BLaER1 treated with 17β-estradiol and CSF1 and Interleukin-3, amounts not matched to agents 10 nM and 100 nM (cell line): ENCODE data around the gene SLX4IP.

Experiments used
- H3K27ac ChIP-seq, 11 experiments: shearing (Covaris generic); formaldehyde crosslinking; 2 replicates each; pipeline ENCODE4 v1.8.1; 2022
- H3K27me3 ChIP-seq, 11 experiments: shearing (Covaris generic); formaldehyde crosslinking; 2 replicates each; pipeline ENCODE4 v1.8.1; 2022
- H3K36me3 ChIP-seq, 11 experiments: shearing (Covaris generic); formaldehyde crosslinking; 2 replicates each; pipeline ENCODE4 v1.8.1; 2022
- H3K4me1 ChIP-seq, 10 experiments: shearing (Covaris generic); formaldehyde crosslinking; 2 replicates each; pipeline ENCODE4 v1.8.1; 2022
- H3K4me2 ChIP-seq, 11 experiments: shearing (Covaris generic); formaldehyde crosslinking; 2 replicates each; pipeline ENCODE4 v1.8.1; 2022
- H3K4me3 ChIP-seq, 10 experiments: shearing (Covaris generic); formaldehyde crosslinking; 2 replicates each; pipeline ENCODE4 v1.8.1; 2022
- H3K9ac ChIP-seq, 11 experiments: shearing (Covaris generic); formaldehyde crosslinking; 2 replicates each; pipeline ENCODE4 v1.8.1; 2022
- H3K9me3 ChIP-seq, 11 experiments: shearing (Covaris generic); formaldehyde crosslinking; replicated peaks in 1 of 11; 2 replicates each; pipeline ENCODE4 v1.8.1; 2022
- H4K20me1 ChIP-seq, 11 experiments: shearing (Covaris generic); formaldehyde crosslinking; 2 replicates each; pipeline ENCODE4 v1.8.1; 2022
- Cebpa-rat ChIP-seq, 11 experiments: shearing (Covaris generic); IDR thresholded peaks; 2 replicates each; pipeline ENCODE4 v1.8.1; 2022

The SLX4IP gene

GRCh38 chr20:10668677-10669368 is 233.7 kb downstream of the SLX4IP start:
- H3K4me3 ChIP-seq = no peak overlapping the region
- peaks cover 27 to 55% (median 49%) of the 10 kb centered on the region in 10 experiments for H3K4me1 ChIP-seq
- H3K9me3 ChIP-seq = no peaks in the 10 kb centered on the region
- no peak overlapping the region for H3K9ac ChIP-seq
- peaks cover 0 to 28% (median 0%) of the 10 kb centered on the region in 11 experiments; a peak in 6 of 22 replicates for H3K36me3 ChIP-seq
- H3K27me3 ChIP-seq = peaks cover 0 to 31% (median 25%) of the 10 kb centered on the region in 11 experiments; a peak in 19 of 22 replicates
- peaks cover 0 to 70% (median 12%) of the 10 kb centered on the region in 11 experiments; a peak in 14 of 22 replicates for H4K20me1 ChIP-seq
- no peak overlapping the region for H3K27ac ChIP-seq
- TF ChIP-seq Cebpa-rat (IDR thresholded peaks at IDR 0.05) = peak in 1 of 11 experiments; percentile 38; a peak in 1 of 22 replicates
- peak overlapping the region in 9 of 11 experiments; percentile 3 to 100 (median 93); a peak in 16 of 22 replicates for H3K4me2 ChIP-seq

GRCh38 chr20:10669843-10670446 is 234.8 kb downstream of the SLX4IP start:
- Histone ChIP-seq H3K27me3 (peaks cover 0 to 42% (median 33%) of the 10 kb centered on the region in 11 experiments; a peak in 19 of 22 replicates), H3K4me1 (peaks cover 28 to 60% (median 54%) of the 10 kb centered on the region in 10 experiments), H3K9ac (peak overlapping the region in 2 of 11 experiments; percentile 64 to 71; a peak in 4 of 22 replicates), H3K27ac (peak overlapping the region in 3 of 11 experiments; percentile 76 to 84 (median 83); a peak in 3 of 22 replicates), H4K20me1 (peaks cover 0 to 59% (median 12%) of the 10 kb centered on the region in 11 experiments; a peak in 14 of 22 replicates), H3K4me3 (peak overlapping the region in 6 of 10 experiments; percentile 68 to 78 (median 74); a peak in 7 of 20 replicates), H3K36me3 (peaks cover 0 to 25% (median 0%) of the 10 kb centered on the region in 11 experiments; a peak in 6 of 22 replicates), H3K9me3 (no peaks in the 10 kb centered on the region), H3K4me2 (peak overlapping the region; percentile 93 to 100 (median 98))
- TF ChIP-seq Cebpa-rat (IDR thresholded peaks at IDR 0.05) = no peak

- Histone ChIP-seq H4K20me1 (peaks cover 0 to 52% (median 12%) of the 10 kb centered on the region in 11 experiments; a peak in 14 of 22 replicates), H3K4me1 (peaks cover 33 to 65% (median 58%) of the 10 kb centered on the region in 10 experiments), H3K9me3 (no peaks in the 10 kb centered on the region), H3K27me3 (peaks cover 3 to 49% (median 40%) of the 10 kb centered on the region in 11 experiments; a peak in 19 of 22 replicates), H3K9ac (peak overlapping the region in 10 of 11 experiments; percentile 40 to 85 (median 70); a peak in 19 of 22 replicates), H3K4me3 (peak overlapping the region; percentile 31 to 78 (median 71); a peak in 17 of 20 replicates), H3K27ac (peak overlapping the region in 10 of 11 experiments; percentile 25 to 86 (median 71); a peak in 20 of 22 replicates), H3K36me3 (peaks cover 0 to 24% (median 0%) of the 10 kb centered on the region in 11 experiments; a peak in 6 of 22 replicates), H3K4me2 (peak overlapping the region; percentile 93 to 100 (median 98))
- TF ChIP-seq Cebpa-rat (IDR thresholded peaks at IDR 0.05) = no peak
These were observed 235.6 kb downstream of the SLX4IP start for GRCh38 chr20:10670501-10671220.

DNA sequence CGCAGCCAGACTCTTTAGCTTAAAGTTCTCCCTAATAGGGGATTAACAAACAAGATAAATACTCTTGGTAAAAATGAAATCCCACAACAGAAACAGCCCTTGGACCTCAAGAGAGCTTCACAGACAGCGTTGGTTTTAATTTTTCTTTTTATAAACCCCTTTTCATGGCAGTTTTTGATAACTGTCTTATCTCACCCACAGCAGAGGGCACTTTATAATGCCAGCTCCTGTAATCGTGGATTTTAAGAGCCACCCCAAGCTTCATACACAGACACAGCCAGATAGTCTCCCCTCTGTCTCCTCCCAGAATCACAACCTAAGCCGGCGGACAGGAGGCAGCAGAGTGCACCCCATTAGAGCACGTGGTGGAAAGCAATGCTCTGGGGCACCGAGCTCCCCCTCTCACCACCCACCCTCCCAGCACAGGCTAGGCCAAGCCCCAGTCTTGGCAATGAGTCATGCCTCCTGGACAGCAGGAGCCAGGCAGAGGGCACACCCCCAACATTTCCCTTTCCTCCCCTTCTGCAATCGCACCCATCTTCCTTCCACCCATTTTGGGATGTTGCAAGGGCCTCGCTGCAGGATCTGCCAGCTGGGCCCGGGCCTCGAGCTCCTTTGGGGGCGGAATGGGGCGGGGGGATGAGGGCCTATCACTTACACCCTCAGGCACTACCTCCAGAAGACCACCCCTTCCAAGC is 236.3 kb downstream of the SLX4IP start:
- peak overlapping the region in 10 of 11 experiments; percentile 25 to 89 (median 83); a peak in 20 of 22 replicates for H3K27ac ChIP-seq
- H3K27me3 ChIP-seq = peaks cover 3 to 49% (median 41%) of the 10 kb centered on the region in 11 experiments; a peak in 19 of 22 replicates
- H3K4me2 ChIP-seq = peak overlapping the region; percentile 93 to 100 (median 98)
- H4K20me1 ChIP-seq = peaks cover 0 to 45% (median 12%) of the 10 kb centered on the region in 11 experiments; a peak in 14 of 22 replicates
- H3K4me1 ChIP-seq = peaks cover 35 to 65% (median 58%) of the 10 kb centered on the region in 10 experiments
- H3K36me3 ChIP-seq = peaks cover 0 to 18% (median 0%) of the 10 kb centered on the region in 11 experiments; a peak in 6 of 22 replicates
- H3K9ac ChIP-seq = peak overlapping the region in 10 of 11 experiments; percentile 69 to 89 (median 84); a peak in 20 of 22 replicates
- peak in 8 of 11 experiments; percentile 32 to 94 (median 74); a peak in 12 of 22 replicates for TF ChIP-seq Cebpa-rat (IDR thresholded peaks at IDR 0.05)
- peak overlapping the region; percentile 62 to 78 (median 71); a peak in 19 of 20 replicates for H3K4me3 ChIP-seq
- H3K9me3 ChIP-seq = no peaks in the 10 kb centered on the region

GRCh38 chr20:10671919-10672623 is 237.0 kb downstream of the SLX4IP start:
- peak overlapping the region in 10 of 11 experiments; percentile 3 to 89 (median 83); a peak in 18 of 22 replicates for H3K27ac ChIP-seq
- peaks cover 0 to 38% (median 9%) of the 10 kb centered on the region in 11 experiments; a peak in 14 of 22 replicates for H4K20me1 ChIP-seq
- H3K4me2 ChIP-seq = peak overlapping the region; percentile 93 to 100 (median 98)
- H3K4me1 ChIP-seq = peaks cover 38 to 65% (median 57%) of the 10 kb centered on the region in 10 experiments
- peaks cover 3 to 49% (median 41%) of the 10 kb centered on the region in 11 experiments; a peak in 19 of 22 replicates for H3K27me3 ChIP-seq
- peak overlapping the region; percentile 62 to 78 (median 71) for H3K4me3 ChIP-seq
- no peak for TF ChIP-seq Cebpa-rat (IDR thresholded peaks at IDR 0.05)
- no peaks in the 10 kb centered on the region for H3K9me3 ChIP-seq
- peak overlapping the region; percentile 75 to 89 (median 83); a peak in 21 of 22 replicates for H3K9ac ChIP-seq
- peaks cover 0 to 11% (median 0%) of the 10 kb centered on the region in 11 experiments; a peak in 5 of 22 replicates for H3K36me3 ChIP-seq

- TF ChIP-seq Cebpa-rat (IDR thresholded peaks at IDR 0.05) = no peak
- peaks cover 38 to 65% (median 56%) of the 10 kb centered on the region in 10 experiments for H3K4me1 ChIP-seq
- peak overlapping the region; percentile 75 to 89 (median 83); a peak in 21 of 22 replicates for H3K9ac ChIP-seq
- peak overlapping the region; percentile 93 to 100 (median 98) for H3K4me2 ChIP-seq
- H3K9me3 ChIP-seq = no peaks in the 10 kb centered on the region
- H3K36me3 ChIP-seq = peaks cover 0 to 6% (median 0%) of the 10 kb centered on the region in 11 experiments; a peak in 3 of 22 replicates
- H4K20me1 ChIP-seq = peaks cover 0 to 32% (median 8%) of the 10 kb centered on the region in 11 experiments; a peak in 14 of 22 replicates
- H3K27ac ChIP-seq = peak overlapping the region in 10 of 11 experiments; percentile 3 to 89 (median 83); a peak in 17 of 22 replicates
- peak overlapping the region; percentile 62 to 78 (median 71) for H3K4me3 ChIP-seq
- H3K27me3 ChIP-seq = peaks cover 3 to 49% (median 41%) of the 10 kb centered on the region in 11 experiments; a peak in 19 of 22 replicates
These were observed 237.6 kb downstream of the SLX4IP start for GRCh38 chr20:10672624-10673127.
